Amniotic stem cell (primary cell): ENCODE data around the gene PLEKHG3.

Source experiments
- DNase-seq: peaks from one replicate; lab custom pipeline; 2025; lab: John Stamatoyannopoulos, UW

PLEKHG3 gene

GRCh38 chr14:64764641-64765520 lies 60.7 kb downstream of the PLEKHG3 start:
- DNase-seq: peak; percentile 32

GRCh38 chr14:64765740-64766302 lies 61.6 kb downstream of the PLEKHG3 start:
- no peak for DNase-seq

GRCh38 chr14:64766430-64767151 lies 62.4 kb downstream of the PLEKHG3 start:
- DNase-seq: no peak

GRCh38 chr14:64767215-64767964 lies 63.2 kb downstream of the PLEKHG3 start:
- no peak for DNase-seq

GRCh38 chr14:64768401-64769095 lies 64.3 kb downstream of the PLEKHG3 start:
- DNase-seq: no peak

GRCh38 chr14:64769096-64770020 lies 65.1 kb downstream of the PLEKHG3 start:
- no peak for DNase-seq

- DNase-seq: no peak
Observed at GRCh38 chr14:64770751-64771150, 66.5 kb downstream of the PLEKHG3 start.

- DNase-seq: no peak
Observed at GRCh38 chr14:64771161-64771560, 66.9 kb downstream of the PLEKHG3 start.

- no peak for DNase-seq
Observed at GRCh38 chr14:64772397-64772950, 68.2 kb downstream of the PLEKHG3 start.

GRCh38 chr14:64773046-64773445 lies 68.8 kb downstream of the PLEKHG3 start:
- DNase-seq: no peak

- DNase-seq: no peak
Observed at GRCh38 chr14:64773577-64773976, 69.4 kb downstream of the PLEKHG3 start.

- DNase-seq: no peak
Observed at GRCh38 chr14:64774272-64774671, 70.0 kb downstream of the PLEKHG3 start.

- DNase-seq: no peak
Observed at GRCh38 chr14:64775081-64775777, 71.0 kb downstream of the PLEKHG3 start.

GRCh38 chr14:64777461-64777860 lies 73.2 kb downstream of the PLEKHG3 start:
- no peak for DNase-seq

- DNase-seq: no peak
Observed at GRCh38 chr14:64778104-64778754, 74.0 kb downstream of the PLEKHG3 start.

- DNase-seq: no peak
Observed at GRCh38 chr14:64779472-64779871, 75.2 kb downstream of the PLEKHG3 start.

GRCh38 chr14:64782196-64782595 lies 78.0 kb downstream of the PLEKHG3 start:
- DNase-seq: no peak

GRCh38 chr14:64784006-64784405 lies 79.8 kb downstream of the PLEKHG3 start:
- DNase-seq: no peak
